Dermis lymphatic vessel endothelial cell (primary cell): ENCODE results near the gene ZSCAN29. TPM values are rescaled to one million over a fixed set of nuclear protein-coding genes. Genes with fewer than 3 reads are reported as not detected.

ENCODE experiments used
- total RNA-seq: library from RNA; depleted of rRNA; stranded (reverse); fragments of >200 nt; gene quantifications from 2 replicates; pipeline ENCODE4 v1.2.1, GENCODE V29; 2014

Gene ZSCAN29
- 19.7 and 20.2 TPM in 2 replicates for total RNA-seq

GRCh38 chr15:43370975-43371974, at the start of gene ZSCAN29, which contains the start of gene TUBGCP4:
ZSCAN29 (minus strand) TSS chr15:43371043; CDS start chr15:43369913, 1,130 bp downstream.
TUBGCP4 (plus strand) TSS chr15:43371101; CDS start chr15:43371355, 254 bp downstream.

GRCh38 chr15:43329960-43330779, 40.7 kb downstream of the ZSCAN29 start, which contains the start of gene LCMT2:
LCMT2 (minus strand) TSS chr15:43330573; CDS start chr15:43330489, 84 bp downstream.

Other genes with a start within 250 kb of the ZSCAN29 start
- 15.1 and 16.3 TPM in 2 replicates for gene TMEM62, start 237.5 kb downstream of the ZSCAN29 start, total RNA-seq
- 105 and 121 TPM in 2 replicates for gene CCNDBP1, start 185.6 kb downstream of the ZSCAN29 start, total RNA-seq
- not detected in 2 replicates for gene EPB42, start 150.0 kb downstream of the ZSCAN29 start, total RNA-seq
- gene TGM5, start 104.1 kb downstream of the ZSCAN29 start, total RNA-seq = not detected in 2 replicates
- gene TGM7, start 68.8 kb downstream of the ZSCAN29 start, total RNA-seq = not detected in 2 replicates
- 4.6 and 5.5 TPM in 2 replicates for gene LCMT2, start 40.5 kb downstream of the ZSCAN29 start, total RNA-seq
- 9.2 and 9.5 TPM in 2 replicates for gene TUBGCP4, start 58 bp upstream of the ZSCAN29 start, total RNA-seq
- gene TP53BP1, start 122.1 kb upstream of the ZSCAN29 start, total RNA-seq = 48.9 and 64.7 TPM in 2 replicates
- 0.17 and 0.33 TPM in 2 replicates for gene MAP1A, start 146.6 kb upstream of the ZSCAN29 start, total RNA-seq
- gene PPIP5K1, start 219.2 kb upstream of the ZSCAN29 start, total RNA-seq = 7.4 and 12.8 TPM in 2 replicates
- gene CKMT1B, start 223.0 kb upstream of the ZSCAN29 start, total RNA-seq = not detected in 2 replicates
- 0.09 TPM in 1 of 2 replicates, not detected in the other for gene STRC, start 247.8 kb upstream of the ZSCAN29 start, total RNA-seq